GM12864 (cell line): Measurements from ENCODE around the gene FASTKD3.

Experiments
- DNase-seq: peaks from one replicate; pipeline ENCODE4 v3.0.0-alpha.2; 2011; ENCODE audit warnings: low read depth
- H3K4me3 ChIP-seq: 2 replicates; pipeline ENCODE4 v1.5.1; 2011; ENCODE audit warnings: mild to moderate bottlenecking, low read depth, low read length, control low read depth
- CTCF ChIP-seq: IDR thresholded peaks from 2 replicates; pipeline ENCODE4 v1.5.1; 2011; ENCODE audit warnings: low read depth, mild to moderate bottlenecking, moderate library complexity, low read length, control low read depth, inconsistent platforms; ENCODE audit errors: missing control alignments

The FASTKD3 gene

GRCh38 chr5:7907612-7908011 is 38.8 kb upstream of the FASTKD3 start:
- H3K4me3 ChIP-seq: no peak overlapping the region
- no peak for TF ChIP-seq CTCF
- DNase-seq: no peak

- no peak for DNase-seq
- TF ChIP-seq CTCF: no peak
Measured at GRCh38 chr5:7904170-7904569, 35.3 kb upstream of the FASTKD3 start.

GRCh38 chr5:7902666-7903625 is 34.1 kb upstream of the FASTKD3 start:
- DNase-seq: no peak
- no peak for TF ChIP-seq CTCF
- no peak overlapping the region for H3K4me3 ChIP-seq

More at GRCh38 chr5:7904170-7904569, 35.3 kb upstream of the FASTKD3 start:
- H3K4me3 ChIP-seq: no peak overlapping the region

- no peak for TF ChIP-seq CTCF
- no peak for DNase-seq
- no peak overlapping the region for H3K4me3 ChIP-seq
Measured at GRCh38 chr5:7902201-7902600, 33.4 kb upstream of the FASTKD3 start.

- H3K4me3 ChIP-seq: no peak overlapping the region
- TF ChIP-seq CTCF: peak; percentile 20
- no peak for DNase-seq
Measured at GRCh38 chr5:7897014-7897600, 28.3 kb upstream of the FASTKD3 start.

GRCh38 chr5:7894860-7895259 is 26.0 kb upstream of the FASTKD3 start:
- TF ChIP-seq CTCF: no peak
- DNase-seq: no peak
- no peak overlapping the region for H3K4me3 ChIP-seq
